Measurements from ENCODE around the gene ST3GAL5.
"Not testable (repeated sequence)": the region's sequence is repeated elsewhere in the genome, so short reads cannot be mapped to it uniquely, and the experiment has no call there.

Gene ST3GAL5

DNA sequence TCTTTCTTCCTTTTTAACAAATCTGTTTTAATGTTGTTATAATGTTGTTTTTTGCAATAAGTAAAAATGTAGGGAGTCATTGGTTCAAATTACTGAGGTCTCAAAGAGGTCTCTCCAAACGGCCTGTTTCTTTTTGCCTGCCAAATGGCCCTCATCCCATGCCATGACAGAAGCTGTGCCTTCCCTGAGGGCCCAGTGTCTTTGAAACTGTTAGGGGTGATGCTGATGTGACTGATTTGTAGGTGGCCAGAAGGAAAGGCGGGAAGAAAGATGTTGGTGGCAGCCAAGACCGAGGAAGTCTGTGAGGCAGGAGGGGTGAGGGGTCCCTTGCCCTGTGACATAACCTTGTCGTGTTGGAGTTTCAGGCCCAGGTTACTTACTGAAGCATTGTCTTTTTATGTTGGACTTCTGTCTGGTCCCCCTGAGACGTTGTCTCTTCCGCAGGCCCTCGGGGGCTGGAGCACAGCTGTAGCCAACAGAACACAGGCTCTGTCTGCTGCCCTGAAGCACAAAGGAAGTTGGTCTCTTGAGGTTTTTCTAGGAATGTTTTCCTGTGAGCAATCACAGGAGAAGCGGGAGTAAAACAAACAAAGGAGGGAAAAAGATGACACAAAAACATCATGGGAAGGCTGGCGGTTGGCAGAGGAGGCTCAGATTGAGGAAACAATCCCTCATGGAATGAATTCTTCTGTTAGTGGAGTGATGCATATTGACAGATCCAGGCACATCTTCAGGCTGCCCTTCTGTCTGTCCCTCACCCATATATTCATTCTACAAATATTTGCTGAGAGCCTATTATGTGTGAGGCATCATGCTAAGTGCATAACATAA, 4.9 kb upstream of the ST3GAL5 start:
- no peak for DNase-seq (ENCODE audit: low read depth in 2 of 2)

DNA sequence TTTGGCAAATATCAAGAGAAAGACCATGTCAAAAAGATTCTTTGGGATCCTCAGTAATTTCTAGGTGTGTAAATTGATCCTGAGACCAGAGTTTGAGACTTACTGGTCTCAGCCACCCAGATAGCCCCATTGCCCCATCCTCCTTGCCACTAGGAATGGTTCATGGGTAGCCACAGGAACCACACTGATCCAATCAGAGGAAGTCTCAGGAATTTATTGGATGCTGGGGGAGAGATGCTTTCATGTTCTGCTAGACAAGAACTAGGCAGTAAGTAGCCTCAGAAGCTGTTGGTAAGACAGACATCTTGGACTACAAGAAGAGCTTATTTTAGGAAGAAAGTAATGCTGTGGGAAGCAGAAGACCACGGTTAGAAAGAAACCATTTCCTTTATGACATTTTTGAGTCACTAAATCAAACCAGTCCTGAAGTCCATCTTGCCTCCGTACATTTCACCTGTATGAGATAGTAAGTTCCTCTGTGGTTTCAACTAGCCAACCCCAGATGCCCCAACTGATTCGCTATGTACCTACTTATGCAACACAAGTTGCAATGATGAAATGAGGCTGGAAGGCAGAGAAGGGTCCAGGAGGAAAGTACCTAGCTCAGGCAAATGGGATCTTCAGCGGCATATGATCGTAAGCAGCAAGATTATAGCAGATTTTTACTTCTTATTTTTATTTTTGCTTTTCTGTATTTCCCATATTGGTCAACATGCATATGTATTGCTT, 3.6 kb upstream of the ST3GAL5 start:
- no peak for DNase-seq (ENCODE audit: low read depth in 2 of 2)

GRCh38 chr2:85890522-85891176, 1.9 kb upstream of the ST3GAL5 start:
- DNase-seq (ENCODE audit: low read depth in 2 of 2) = no peak

DNA sequence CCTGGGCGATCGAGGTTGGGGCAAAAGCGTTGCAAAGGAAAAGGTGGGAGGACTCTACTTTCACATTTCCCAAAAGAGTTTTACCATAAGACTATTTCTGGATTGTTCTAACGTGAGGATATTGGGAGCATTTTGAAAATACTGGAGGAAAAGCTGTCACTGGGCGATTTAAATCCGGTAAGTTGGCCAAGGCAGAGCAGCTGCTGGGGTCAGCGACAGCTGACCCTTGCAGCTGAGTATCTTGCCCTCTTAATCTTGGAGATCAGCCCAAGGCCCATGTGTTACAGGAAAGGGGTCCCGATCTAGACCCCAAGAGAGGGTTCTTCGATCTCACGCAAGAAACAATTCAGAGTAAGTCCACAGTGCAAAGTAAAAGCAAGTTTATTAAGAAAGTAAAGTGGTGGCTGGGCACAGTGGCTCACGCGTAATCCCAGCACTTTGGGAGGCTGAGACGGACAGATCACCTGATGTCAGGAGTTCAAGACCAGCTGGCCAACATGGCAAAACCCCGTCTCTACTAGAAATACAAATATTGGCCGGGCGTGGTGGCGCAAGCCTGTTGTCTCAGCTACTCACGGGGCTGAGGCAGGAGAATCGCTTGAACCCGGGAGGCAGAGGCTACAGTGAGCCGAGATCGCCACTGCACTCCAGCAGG, 964 bp upstream of the ST3GAL5 start:
- no peak for DNase-seq (ENCODE audit: low read depth in 2 of 2)

DNA sequence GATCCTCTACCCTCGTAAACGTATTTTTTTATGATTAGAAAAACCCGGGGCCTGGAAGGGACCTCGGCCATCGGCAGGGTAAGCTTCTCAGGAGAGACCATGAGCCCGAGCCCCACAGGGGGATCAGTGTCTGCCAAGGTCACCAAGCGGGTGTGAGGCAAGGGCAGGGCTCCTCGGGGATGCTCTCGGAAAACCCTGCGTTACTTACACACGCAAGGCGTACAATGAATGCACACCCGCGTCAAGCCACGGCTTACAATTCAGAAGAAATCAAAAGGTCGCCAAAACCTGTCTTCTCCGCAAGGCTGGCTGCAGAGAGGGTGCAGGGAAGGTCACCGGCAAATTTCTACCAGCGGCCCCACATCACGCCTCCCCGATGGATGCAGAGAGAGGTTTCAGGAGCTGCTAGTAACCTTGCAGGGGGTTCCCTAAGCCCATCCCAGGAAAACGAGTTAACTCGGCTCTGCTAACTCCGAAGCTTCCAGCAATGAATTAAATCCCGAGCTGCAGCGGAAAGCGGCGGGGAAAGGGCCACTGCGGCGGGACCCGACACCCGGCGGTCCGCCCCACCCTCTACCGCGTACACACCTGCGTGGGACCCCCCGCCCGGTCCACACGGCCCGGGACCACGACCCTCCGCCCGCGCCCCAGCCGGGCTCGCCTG, 638 bp downstream of the ST3GAL5 start:
- peak in 1 of 2 experiments; percentile 15 for DNase-seq (ENCODE audit: low read depth in 2 of 2)

- peak in 1 of 2 experiments; percentile 29 for DNase-seq (ENCODE audit: low read depth in 2 of 2)
Measured at GRCh38 chr2:85887566-85888019, 1.2 kb downstream of the ST3GAL5 start.

GRCh38 chr2:85886590-85886989, 2.2 kb downstream of the ST3GAL5 start:
- DNase-seq (ENCODE audit: low read depth in 2 of 2) = peak; percentile 51

DNA sequence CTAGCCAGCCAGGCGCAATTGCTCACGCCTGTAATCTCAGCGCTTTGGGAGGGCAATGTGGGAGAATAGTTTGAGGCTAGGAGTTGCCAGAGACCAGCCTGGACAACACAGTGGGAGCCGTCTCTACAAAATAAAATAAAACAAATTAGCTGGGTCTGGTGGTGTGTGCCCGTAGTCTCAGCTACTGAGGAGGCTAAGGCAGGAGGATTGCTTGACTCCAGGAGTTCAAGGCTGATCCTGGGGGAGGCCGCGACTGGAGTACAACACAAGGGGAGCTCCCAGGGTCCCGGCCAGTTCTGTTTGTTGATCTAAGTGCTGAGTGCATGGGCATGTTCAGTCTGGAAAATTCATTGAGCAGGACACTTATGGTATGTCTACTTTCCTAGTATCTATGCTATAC, 2.6 kb downstream of the ST3GAL5 start:
- no peak for DNase-seq (ENCODE audit: low read depth in 2 of 2)

DNA sequence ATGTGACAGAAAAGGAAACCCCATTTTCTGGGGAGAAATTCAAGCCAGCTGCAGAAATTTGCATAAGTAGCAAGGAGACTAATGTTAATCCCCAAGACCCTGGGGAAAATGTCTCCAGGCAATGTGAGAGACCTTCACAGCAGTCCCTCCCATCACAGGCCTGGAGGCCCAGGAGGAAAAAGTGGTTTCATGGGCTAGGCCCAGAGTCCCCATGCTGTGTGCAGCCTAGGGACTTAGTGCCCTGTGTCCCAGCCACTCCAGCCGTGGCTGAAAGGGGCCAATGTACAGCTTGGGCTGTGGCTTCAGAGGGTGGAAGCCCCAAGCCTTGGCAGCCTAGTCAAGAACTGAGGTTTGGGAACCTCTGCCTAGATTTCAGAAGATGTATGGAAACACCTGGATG, 7.0 kb downstream of the ST3GAL5 start:
- not testable (repeated sequence) for DNase-seq (ENCODE audit: low read depth in 2 of 2)

DNA sequence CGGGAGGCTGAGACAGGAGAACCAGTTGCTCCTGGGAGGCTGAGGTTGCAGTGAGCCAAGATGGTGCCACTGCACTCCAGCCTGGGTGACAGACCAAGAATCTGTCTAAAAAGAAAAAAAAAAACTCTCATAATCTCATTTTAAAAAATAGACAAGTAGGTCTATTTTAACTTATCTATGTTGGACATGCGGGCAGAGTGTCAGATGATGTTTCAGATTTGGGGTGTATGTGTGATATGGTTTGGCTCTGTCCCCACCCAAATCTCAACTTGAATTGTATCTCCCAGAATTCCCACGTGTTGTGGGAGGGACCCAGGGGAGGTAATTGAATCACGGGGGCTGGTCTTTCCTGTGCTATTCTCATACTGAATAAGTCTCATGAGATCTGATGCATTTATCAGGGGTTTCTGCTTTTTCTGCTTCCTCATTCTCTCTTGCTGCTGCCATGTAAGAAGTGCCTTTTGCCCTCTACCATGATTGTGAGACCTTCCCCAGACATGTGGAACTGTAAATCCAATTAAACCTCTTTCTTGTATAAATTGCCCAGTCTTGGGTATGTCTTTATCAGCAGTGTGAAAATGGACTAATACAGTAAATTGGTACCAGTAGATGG, 8.0 kb downstream of the ST3GAL5 start:
- not testable (repeated sequence) for DNase-seq (ENCODE audit: low read depth in 2 of 2)

- DNase-seq (ENCODE audit: low read depth in 2 of 2) = no peak
Measured at GRCh38 chr2:85878719-85879370, 9.9 kb downstream of the ST3GAL5 start.

GRCh38 chr2:85875350-85876050, 13.3 kb downstream of the ST3GAL5 start:
- DNase-seq (ENCODE audit: low read depth in 2 of 2) = no peak

DNA sequence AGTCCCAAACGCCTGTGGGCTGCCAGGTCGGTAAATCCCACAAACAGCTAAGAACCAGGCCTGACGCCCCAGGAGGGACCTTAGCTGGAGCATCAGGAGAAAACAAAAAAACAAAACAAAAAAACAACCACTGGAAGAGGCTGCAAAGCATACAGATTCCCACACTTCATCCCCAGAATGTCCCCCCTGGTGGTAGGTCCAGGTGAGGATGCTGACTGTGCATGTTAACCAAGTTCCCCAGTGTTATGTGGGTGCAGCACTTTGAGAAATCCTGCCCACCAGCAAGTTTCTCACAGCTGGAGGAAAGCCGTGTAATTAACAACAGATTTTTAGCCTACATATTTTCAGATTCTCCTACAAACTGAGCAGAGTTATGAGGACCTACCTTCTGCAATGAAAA, 15.1 kb downstream of the ST3GAL5 start:
- DNase-seq (ENCODE audit: low read depth in 2 of 2) = no peak

- DNase-seq (ENCODE audit: low read depth in 2 of 2) = no peak
Measured at GRCh38 chr2:85872536-85873161, 16.1 kb downstream of the ST3GAL5 start.

- DNase-seq (ENCODE audit: low read depth in 2 of 2) = no peak
Measured at GRCh38 chr2:85871494-85872164, 17.2 kb downstream of the ST3GAL5 start.

- DNase-seq (ENCODE audit: low read depth in 2 of 2) = no peak
Measured at GRCh38 chr2:85868822-85869221, 20.0 kb downstream of the ST3GAL5 start.

DNA sequence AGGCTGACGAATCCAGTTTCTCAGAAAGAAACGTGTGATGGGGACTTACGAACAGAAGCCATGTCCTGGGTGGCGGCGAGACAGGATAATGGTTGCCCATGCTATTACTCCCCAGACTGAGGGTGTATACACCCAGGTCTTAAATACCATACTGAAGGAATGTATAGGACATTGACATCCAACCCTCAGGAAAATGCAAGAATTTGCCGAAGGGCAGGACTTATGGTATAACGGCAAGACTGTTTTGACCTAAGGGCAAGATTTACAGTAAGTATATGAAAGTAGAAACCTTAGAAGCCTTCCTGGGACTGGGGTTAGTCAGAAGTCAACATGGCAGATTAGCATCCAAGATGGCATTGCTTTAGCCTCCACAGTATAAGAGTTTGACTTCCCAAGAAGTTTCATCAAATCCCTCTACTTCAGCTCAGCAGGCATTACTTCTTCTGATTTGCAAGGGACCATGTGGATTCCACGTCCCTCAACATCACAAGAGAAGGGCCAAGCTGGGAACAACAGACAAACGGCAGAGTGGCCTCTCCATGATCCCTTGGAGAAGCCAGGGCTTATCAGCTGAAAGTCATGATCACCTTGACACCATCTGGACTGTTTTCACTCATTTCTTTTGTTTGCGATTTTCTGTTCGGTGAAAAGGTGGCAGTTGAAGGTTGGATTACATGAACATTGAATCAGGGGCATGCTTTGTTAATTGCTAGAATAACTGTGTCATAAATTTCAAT, 21.1 kb downstream of the ST3GAL5 start:
- no peak for DNase-seq (ENCODE audit: low read depth in 2 of 2)

DNA sequence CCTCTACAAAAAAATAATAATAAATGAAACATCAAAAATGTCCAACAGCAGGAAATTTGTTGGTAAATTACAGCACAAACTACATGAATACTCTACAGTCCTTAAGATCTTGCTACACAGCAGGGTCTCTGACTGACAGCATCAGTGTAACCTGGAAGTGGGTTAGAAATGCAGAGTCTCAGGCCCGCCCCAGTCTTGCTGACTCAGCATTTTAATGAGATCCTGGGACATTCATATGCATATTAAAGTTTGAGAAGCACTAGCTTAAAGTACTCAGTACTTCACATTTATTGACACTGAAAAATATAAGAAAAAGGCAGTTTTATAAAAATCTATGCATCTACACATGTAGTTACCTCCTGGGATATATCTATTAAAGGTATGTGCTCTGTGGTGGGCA, 21.7 kb downstream of the ST3GAL5 start:
- no peak for DNase-seq (ENCODE audit: low read depth in 2 of 2)

All from stimulated activated CD4-positive, alpha-beta T cell treated with anti-CD3 and anti-CD28 coated beads, Interleukin-12 subunit alpha, Interleukin-12 subunit beta, amount 100 ng/mL, for 24 hours (primary cell).